ENCODE measurements around the gene KIF17.

- TF ChIP-seq YY1 (IDR thresholded peaks at IDR 0.05; ENCODE audit: insufficient read depth, insufficient read length) (no peak), ZNF274 (IDR thresholded peaks at IDR 0.05; ENCODE audit: low read depth, low read length) (no peak)
These were observed 30.7 kb downstream of the KIF17 start for GRCh38 chr1:20686883-20687725.
